ENCODE results near the gene NFKBIA.

- TF ChIP-seq, protein P1, sequence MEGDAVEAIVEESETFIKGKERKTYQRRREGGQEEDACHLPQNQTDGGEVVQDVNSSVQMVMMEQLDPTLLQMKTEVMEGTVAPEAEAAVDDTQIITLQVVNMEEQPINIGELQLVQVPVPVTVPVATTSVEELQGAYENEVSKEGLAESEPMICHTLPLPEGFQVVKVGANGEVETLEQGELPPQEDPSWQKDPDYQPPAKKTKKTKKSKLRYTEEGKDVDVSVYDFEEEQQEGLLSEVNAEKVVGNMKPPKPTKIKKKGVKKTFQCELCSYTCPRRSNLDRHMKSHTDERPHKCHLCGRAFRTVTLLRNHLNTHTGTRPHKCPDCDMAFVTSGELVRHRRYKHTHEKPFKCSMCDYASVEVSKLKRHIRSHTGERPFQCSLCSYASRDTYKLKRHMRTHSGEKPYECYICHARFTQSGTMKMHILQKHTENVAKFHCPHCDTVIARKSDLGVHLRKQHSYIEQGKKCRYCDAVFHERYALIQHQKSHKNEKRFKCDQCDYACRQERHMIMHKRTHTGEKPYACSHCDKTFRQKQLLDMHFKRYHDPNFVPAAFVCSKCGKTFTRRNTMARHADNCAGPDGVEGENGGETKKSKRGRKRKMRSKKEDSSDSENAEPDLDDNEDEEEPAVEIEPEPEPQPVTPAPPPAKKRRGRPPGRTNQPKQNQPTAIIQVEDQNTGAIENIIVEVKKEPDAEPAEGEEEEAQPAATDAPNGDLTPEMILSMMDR (IDR thresholded peaks at IDR 0.05; ENCODE audit: low read depth, low read length), result no peak
- TF ChIP-seq POLR2A (IDR thresholded peaks at IDR 0.05; ENCODE audit: extremely low read depth, insufficient read length), result no peak
Observed at GRCh38 chr14:35361141-35361480, 43.4 kb downstream of the NFKBIA start.

All from NB4 (cell line).